GM23338 (cell line): ENCODE data around the gene DDAH2. TPM values are rescaled to one million over a fixed set of nuclear protein-coding genes. Genes with fewer than 3 reads are reported as not detected.
A peak's percentile ranks its signal among the peaks of the same experiment; 100 is the strongest.

Experiments
- ATAC-seq: fragments of 200-7000 bp; cut with Tn5 transposase; 3 replicates; pipeline ENCODE4 v1.9.1; 2020
- DNase-seq: peaks from one replicate; pipeline ENCODE4 v3.0.0-alpha.2; 2015; ENCODE audit warnings: low spot score
- H2AFZ ChIP-seq: fragments of 200-600 bp; sonication (generic); 2 replicates; pipeline ENCODE4 v1.8.0; 2016; ENCODE audit warnings: antibody characterized with exemption, mild to moderate bottlenecking, moderate library complexity
- H3F3A ChIP-seq: fragments of 200-600 bp; sonication (generic); replicated peaks from 2 replicates; pipeline ENCODE4 v1.8.0; 2017; ENCODE audit warnings: antibody characterized with exemption, mixed run types, low read depth
- H3K27ac ChIP-seq: fragments of 200-600 bp; sonication (generic); 2 replicates; pipeline ENCODE4 v1.6.1; 2016; ENCODE audit warnings: low read depth
- H3K27me3 ChIP-seq: fragments of 200-600 bp; sonication (generic); 2 replicates; pipeline ENCODE4 v1.8.0; 2016; ENCODE audit warnings: mild to moderate bottlenecking, mixed run types, moderate library complexity; ENCODE audit not compliant: insufficient read depth
- H3K36me3 ChIP-seq: fragments of 200-600 bp; sonication (generic); 2 replicates; pipeline ENCODE4 v1.8.0; 2016; ENCODE audit warnings: mild to moderate bottlenecking; ENCODE audit not compliant: insufficient read depth
- H3K4me1 ChIP-seq: fragments of 200-600 bp; sonication (generic); 2 replicates; pipeline ENCODE4 v1.8.0; 2016; ENCODE audit warnings: mild to moderate bottlenecking, moderate library complexity; ENCODE audit not compliant: insufficient read depth
- H3K4me2 ChIP-seq: fragments of 200-600 bp; sonication (generic); 2 replicates; pipeline ENCODE4 v1.7.1; 2017; ENCODE audit warnings: mixed run types
- H3K4me3 ChIP-seq: fragments of 200-600 bp; sonication (generic); 2 replicates; pipeline ENCODE4 v1.6.1; 2016; ENCODE audit warnings: mixed run types
- H3K79me2 ChIP-seq: fragments of 200-600 bp; sonication (generic); replicated peaks from 2 replicates; pipeline ENCODE4 v1.8.0; 2017; ENCODE audit warnings: mild to moderate bottlenecking; ENCODE audit not compliant: insufficient read depth
- H3K9me2 ChIP-seq: fragments of 200-600 bp; sonication (generic); 2 replicates; pipeline ENCODE4 v1.8.0; 2017; ENCODE audit not compliant: insufficient read depth
- H4K20me1 ChIP-seq: fragments of 200-600 bp; sonication (generic); replicated peaks from 2 replicates; pipeline ENCODE4 v1.8.0; 2017; ENCODE audit warnings: mild to moderate bottlenecking; ENCODE audit not compliant: insufficient read depth
- H3K27ac Mint-ChIP-seq: 2 replicates; pipeline ENCODE4 v1.8.0; 2020; ENCODE audit warnings: inconsistent platforms, mild to moderate bottlenecking, moderate library complexity, mixed read lengths
- H3K27me3 Mint-ChIP-seq: 3 replicates; pipeline ENCODE4 v1.8.0; 2022; ENCODE audit warnings: low read depth, mild to moderate bottlenecking, moderate library complexity, mixed read lengths, inconsistent platforms; ENCODE audit not compliant: insufficient read depth, poor library complexity
- H3K36me3 Mint-ChIP-seq: 3 replicates; pipeline ENCODE4 v1.8.0; 2021; ENCODE audit warnings: low read depth, mild to moderate bottlenecking, inconsistent platforms, moderate library complexity, mixed read lengths
- H3K4me1 Mint-ChIP-seq: 3 replicates; pipeline ENCODE4 v1.8.0; 2020; ENCODE audit warnings: mild to moderate bottlenecking, inconsistent platforms, mixed read lengths
- H3K4me3 Mint-ChIP-seq: 3 replicates; pipeline ENCODE4 v1.8.0; 2021; ENCODE audit warnings: moderate library complexity, mild to moderate bottlenecking, inconsistent platforms, mixed read lengths
- H3K9me3 Mint-ChIP-seq: 3 replicates; pipeline ENCODE4 v1.8.0; 2020; ENCODE audit warnings: moderate library complexity, mild to moderate bottlenecking, inconsistent platforms, mixed read lengths
- CREB1 ChIP-seq: fragments of 250-450 bp; sonication (Bioruptor Pico); IDR thresholded peaks from 2 replicates; pipeline ENCODE4 v1.5.0; 2020; ENCODE audit warnings: low read depth, mild to moderate bottlenecking, moderate library complexity
- EZH2phosphoT487 ChIP-seq: fragments of 200-600 bp; sonication (generic); IDR thresholded peaks from one replicate; pipeline ENCODE4 v1.8.1; 2018; ENCODE audit warnings: antibody characterized with exemption; ENCODE audit not compliant: unreplicated experiment
- JUNB ChIP-seq: IDR thresholded peaks from one replicate; pipeline ENCODE4 v1.6.1; 2016; ENCODE audit warnings: antibody characterized with exemption; ENCODE audit not compliant: unreplicated experiment
- STAT1 ChIP-seq: IDR thresholded peaks from one replicate; pipeline ENCODE4 v1.6.1; 2016; ENCODE audit warnings: antibody characterized with exemption; ENCODE audit not compliant: unreplicated experiment
- ZNF331 ChIP-seq: fragments of 250-450 bp; sonication (Bioruptor Pico); IDR thresholded peaks from 2 replicates; pipeline ENCODE4 v1.5.0; 2020; ENCODE audit warnings: low read depth, mild to moderate bottlenecking, moderate library complexity
- polyA plus RNA-seq: library from polyadenylated mRNA; unstranded; fragments of >200 nt; fragmentation: Nextera tagmentation; extraction: Ambion mirVana; gene quantifications from 2 replicates; pipeline ENCODE4 v1.2.1, GENCODE V29; 2016
- total RNA-seq: library from RNA; depleted of rRNA; stranded (reverse); fragments of >200 nt; shearing (Covaris generic); gene quantifications from 2 replicates; pipeline ENCODE4 v1.2.3, GENCODE V29; 2014
- TF ChIP-seq, protein P1 (sequence below): IDR thresholded peaks from one replicate; pipeline ENCODE4 v1.6.1; 2018; ENCODE audit warnings: antibody characterized with exemption; ENCODE audit not compliant: unreplicated experiment
- TF ChIP-seq, protein P2 (sequence below): fragments of 250-450 bp; sonication (Bioruptor Pico); IDR thresholded peaks from 2 replicates; pipeline ENCODE4 v1.5.0; 2020; ENCODE audit warnings: mild to moderate bottlenecking, moderate library complexity

Gene DDAH2
- total and polyA plus RNA-seq, 2 experiments from 2014 or later, result 58.7 to 65.1 TPM

DNA sequence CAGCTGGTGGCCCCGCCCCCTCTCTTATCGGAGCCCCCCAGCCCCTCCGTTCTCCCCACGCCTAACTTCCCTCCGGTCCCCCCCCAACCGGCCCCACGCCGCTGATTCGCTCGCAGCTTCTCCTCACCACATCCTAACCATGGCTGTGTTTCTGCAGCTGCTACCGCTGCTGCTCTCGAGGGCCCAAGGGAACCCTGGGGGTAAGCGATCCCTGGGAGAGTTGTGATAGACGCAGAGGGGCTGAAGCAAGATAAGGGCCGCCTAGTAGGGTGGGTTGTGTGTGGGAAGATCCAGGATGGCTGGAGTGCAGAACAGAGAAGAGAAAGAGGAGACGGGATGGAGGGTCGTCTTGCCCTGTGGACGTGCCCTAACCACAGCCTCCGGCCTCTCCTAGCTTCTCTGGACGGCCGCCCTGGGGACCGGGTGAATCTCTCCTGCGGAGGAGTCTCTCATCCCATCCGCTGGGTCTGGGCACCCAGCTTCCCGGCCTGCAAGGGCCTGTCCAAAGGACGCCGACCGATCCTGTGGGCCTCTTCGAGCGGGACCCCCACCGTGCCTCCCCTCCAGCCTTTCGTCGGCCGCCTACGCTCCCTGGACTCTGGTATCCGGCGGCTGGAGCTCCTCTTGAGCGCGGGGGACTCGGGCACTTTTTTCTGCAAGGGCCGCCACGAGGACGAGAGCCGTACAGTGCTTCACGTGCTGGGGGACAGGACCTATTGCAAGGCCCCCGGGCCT lies 5.7 kb downstream of the DDAH2 start, which contains the start of gene MPIG6B:
MPIG6B (plus strand) TSS at position 129 of the 735 bp plus-strand sequence; CDS start at position 140, 11 bp downstream.
- Mint-ChIP-seq H3K36me3 (peaks cover 22% of the 10 kb centered on the region), H3K4me3 (no peak within 1 kb of the TSS)
- H3F3A ChIP-seq, result no peaks in the 10 kb centered on the region

More for the DNA sequence above, 5.7 kb downstream of the DDAH2 start, which contains the start of gene MPIG6B:
- ATAC-seq (no peak; the same call in 1 of the 3 replicates), DNase-seq (peak; percentile 29)
- no peaks in the 10 kb centered on the region; the same call in 2 of the 3 replicates for H3K9me3 Mint-ChIP-seq
- Histone ChIP-seq H3K27me3 (peaks cover 2% of the 10 kb centered on the region; the same call in 1 of the 2 replicates), H3K27ac (no peak within 1 kb of the TSS), H4K20me1 (no peaks in the 10 kb centered on the region), H2AFZ (no peak within 1 kb of the TSS), H3K9me2 (no peaks in the 10 kb centered on the region), H3K4me2 (no peak within 1 kb of the TSS), H3K79me2 (no peaks in the 10 kb centered on the region), H3K4me1 (peaks cover 5% of the 10 kb centered on the region), H3K36me3 (no peaks in the 10 kb centered on the region), H3K4me3 (no peak within 1 kb of the TSS)
- H3K4me1 Mint-ChIP-seq, result peaks cover 8% of the 10 kb centered on the region
- H3K27ac Mint-ChIP-seq, result no peak within 1 kb of the TSS
- peaks cover 20% of the 10 kb centered on the region for H3K27me3 Mint-ChIP-seq
- TF ChIP-seq EZH2phosphoT487 (no peak), JUNB (no peak), CREB1 (CRISPR knock-in tag) (no peak), STAT1 (no peak), ZNF331 (no peak)
- TF ChIP-seq, protein P1, sequence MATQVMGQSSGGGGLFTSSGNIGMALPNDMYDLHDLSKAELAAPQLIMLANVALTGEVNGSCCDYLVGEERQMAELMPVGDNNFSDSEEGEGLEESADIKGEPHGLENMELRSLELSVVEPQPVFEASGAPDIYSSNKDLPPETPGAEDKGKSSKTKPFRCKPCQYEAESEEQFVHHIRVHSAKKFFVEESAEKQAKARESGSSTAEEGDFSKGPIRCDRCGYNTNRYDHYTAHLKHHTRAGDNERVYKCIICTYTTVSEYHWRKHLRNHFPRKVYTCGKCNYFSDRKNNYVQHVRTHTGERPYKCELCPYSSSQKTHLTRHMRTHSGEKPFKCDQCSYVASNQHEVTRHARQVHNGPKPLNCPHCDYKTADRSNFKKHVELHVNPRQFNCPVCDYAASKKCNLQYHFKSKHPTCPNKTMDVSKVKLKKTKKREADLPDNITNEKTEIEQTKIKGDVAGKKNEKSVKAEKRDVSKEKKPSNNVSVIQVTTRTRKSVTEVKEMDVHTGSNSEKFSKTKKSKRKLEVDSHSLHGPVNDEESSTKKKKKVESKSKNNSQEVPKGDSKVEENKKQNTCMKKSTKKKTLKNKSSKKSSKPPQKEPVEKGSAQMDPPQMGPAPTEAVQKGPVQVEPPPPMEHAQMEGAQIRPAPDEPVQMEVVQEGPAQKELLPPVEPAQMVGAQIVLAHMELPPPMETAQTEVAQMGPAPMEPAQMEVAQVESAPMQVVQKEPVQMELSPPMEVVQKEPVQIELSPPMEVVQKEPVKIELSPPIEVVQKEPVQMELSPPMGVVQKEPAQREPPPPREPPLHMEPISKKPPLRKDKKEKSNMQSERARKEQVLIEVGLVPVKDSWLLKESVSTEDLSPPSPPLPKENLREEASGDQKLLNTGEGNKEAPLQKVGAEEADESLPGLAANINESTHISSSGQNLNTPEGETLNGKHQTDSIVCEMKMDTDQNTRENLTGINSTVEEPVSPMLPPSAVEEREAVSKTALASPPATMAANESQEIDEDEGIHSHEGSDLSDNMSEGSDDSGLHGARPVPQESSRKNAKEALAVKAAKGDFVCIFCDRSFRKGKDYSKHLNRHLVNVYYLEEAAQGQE, result no peak
- TF ChIP-seq, protein P2, sequence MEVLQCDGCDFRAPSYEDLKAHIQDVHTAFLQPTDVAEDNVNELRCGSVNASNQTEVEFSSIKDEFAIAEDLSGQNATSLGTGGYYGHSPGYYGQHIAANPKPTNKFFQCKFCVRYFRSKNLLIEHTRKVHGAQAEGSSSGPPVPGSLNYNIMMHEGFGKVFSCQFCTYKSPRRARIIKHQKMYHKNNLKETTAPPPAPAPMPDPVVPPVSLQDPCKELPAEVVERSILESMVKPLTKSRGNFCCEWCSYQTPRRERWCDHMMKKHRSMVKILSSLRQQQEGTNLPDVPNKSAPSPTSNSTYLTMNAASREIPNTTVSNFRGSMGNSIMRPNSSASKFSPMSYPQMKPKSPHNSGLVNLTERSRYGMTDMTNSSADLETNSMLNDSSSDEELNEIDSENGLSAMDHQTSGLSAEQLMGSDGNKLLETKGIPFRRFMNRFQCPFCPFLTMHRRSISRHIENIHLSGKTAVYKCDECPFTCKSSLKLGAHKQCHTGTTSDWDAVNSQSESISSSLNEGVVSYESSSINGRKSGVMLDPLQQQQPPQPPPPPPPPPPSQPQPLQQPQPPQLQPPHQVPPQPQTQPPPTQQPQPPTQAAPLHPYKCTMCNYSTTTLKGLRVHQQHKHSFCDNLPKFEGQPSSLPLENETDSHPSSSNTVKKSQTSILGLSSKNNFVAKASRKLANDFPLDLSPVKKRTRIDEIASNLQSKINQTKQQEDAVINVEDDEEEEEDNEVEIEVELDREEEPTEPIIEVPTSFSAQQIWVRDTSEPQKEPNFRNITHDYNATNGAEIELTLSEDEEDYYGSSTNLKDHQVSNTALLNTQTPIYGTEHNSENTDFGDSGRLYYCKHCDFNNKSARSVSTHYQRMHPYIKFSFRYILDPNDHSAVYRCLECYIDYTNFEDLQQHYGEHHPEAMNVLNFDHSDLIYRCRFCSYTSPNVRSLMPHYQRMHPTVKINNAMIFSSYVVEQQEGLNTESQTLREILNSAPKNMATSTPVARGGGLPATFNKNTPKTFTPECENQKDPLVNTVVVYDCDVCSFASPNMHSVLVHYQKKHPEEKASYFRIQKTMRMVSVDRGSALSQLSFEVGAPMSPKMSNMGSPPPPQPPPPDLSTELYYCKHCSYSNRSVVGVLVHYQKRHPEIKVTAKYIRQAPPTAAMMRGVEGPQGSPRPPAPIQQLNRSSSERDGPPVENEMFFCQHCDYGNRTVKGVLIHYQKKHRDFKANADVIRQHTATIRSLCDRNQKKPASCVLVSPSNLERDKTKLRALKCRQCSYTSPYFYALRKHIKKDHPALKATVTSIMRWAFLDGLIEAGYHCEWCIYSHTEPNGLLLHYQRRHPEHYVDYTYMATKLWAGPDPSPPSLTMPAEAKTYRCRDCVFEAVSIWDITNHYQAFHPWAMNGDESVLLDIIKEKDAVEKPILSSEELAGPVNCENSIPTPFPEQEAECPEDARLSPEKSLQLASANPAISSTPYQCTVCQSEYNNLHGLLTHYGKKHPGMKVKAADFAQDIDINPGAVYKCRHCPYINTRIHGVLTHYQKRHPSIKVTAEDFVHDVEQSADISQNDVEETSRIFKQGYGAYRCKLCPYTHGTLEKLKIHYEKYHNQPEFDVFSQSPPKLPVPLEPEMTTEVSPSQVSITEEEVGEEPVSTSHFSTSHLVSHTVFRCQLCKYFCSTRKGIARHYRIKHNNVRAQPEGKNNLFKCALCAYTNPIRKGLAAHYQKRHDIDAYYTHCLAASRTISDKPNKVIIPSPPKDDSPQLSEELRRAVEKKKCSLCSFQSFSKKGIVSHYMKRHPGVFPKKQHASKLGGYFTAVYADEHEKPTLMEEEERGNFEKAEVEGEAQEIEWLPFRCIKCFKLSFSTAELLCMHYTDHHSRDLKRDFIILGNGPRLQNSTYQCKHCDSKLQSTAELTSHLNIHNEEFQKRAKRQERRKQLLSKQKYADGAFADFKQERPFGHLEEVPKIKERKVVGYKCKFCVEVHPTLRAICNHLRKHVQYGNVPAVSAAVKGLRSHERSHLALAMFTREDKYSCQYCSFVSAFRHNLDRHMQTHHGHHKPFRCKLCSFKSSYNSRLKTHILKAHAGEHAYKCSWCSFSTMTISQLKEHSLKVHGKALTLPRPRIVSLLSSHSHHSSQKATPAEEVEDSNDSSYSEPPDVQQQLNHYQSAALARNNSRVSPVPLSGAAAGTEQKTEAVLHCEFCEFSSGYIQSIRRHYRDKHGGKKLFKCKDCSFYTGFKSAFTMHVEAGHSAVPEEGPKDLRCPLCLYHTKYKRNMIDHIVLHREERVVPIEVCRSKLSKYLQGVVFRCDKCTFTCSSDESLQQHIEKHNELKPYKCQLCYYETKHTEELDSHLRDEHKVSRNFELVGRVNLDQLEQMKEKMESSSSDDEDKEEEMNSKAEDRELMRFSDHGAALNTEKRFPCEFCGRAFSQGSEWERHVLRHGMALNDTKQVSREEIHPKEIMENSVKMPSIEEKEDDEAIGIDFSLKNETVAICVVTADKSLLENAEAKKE (CRISPR knock-in tag), result no peak
